Upper lobe of left lung (tissue), 4 donors: ENCODE data around the gene TTLL10.

Experiments
- EP300 ChIP-seq, 4 donors: sonication (generic); formaldehyde crosslinking; IDR thresholded peaks; one replicate each; pipeline ENCODE4 v1.5.1; 2017; ENCODE audit warnings: antibody characterized with exemption in 4 of 4, control low read depth in 2 of 4
- POLR2A ChIP-seq, 4 donors: fragments of 450-650 bp; IDR thresholded peaks; one replicate each; pipeline ENCODE4 v1.5.1; 2016 to 2017; ENCODE audit warnings: antibody characterized with exemption in 4 of 4, mild to moderate bottlenecking in 2 of 4
- TF ChIP-seq, protein P1 (sequence below), 6 experiments: fragments of 450-650 bp in 4 of 6; fragments of 200-600 bp in 2 of 6; sonication (generic) in 2 of 6; IDR thresholded peaks; one replicate each; pipeline ENCODE4 v1.5.1; 2016 to 2019; ENCODE audit warnings: antibody characterized with exemption in 6 of 6

DNA sequence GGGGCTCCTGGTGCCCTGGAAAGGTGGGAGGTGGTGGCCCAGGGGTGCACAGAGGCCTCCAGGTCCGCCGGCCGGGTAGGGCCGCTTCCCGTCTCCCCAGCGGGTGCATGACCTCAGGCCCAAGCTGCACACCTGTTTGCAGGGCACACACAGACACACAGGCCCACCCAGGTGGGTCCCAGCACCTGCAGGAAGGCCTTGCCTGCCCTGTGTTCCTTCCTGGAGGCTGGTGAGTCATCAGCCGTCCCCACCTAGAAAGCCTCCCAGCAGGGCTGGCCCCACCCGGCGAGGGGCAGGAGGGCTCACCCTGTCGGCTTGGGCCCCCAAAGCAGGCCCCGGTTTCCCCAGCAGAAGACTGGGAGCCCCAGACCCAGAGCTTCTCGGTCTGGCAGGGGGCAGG lies 23.6 kb upstream of the TTLL10 start:
- TF ChIP-seq, protein P1, sequence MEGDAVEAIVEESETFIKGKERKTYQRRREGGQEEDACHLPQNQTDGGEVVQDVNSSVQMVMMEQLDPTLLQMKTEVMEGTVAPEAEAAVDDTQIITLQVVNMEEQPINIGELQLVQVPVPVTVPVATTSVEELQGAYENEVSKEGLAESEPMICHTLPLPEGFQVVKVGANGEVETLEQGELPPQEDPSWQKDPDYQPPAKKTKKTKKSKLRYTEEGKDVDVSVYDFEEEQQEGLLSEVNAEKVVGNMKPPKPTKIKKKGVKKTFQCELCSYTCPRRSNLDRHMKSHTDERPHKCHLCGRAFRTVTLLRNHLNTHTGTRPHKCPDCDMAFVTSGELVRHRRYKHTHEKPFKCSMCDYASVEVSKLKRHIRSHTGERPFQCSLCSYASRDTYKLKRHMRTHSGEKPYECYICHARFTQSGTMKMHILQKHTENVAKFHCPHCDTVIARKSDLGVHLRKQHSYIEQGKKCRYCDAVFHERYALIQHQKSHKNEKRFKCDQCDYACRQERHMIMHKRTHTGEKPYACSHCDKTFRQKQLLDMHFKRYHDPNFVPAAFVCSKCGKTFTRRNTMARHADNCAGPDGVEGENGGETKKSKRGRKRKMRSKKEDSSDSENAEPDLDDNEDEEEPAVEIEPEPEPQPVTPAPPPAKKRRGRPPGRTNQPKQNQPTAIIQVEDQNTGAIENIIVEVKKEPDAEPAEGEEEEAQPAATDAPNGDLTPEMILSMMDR (IDR thresholded peaks at IDR 0.05): no peak
- TF ChIP-seq EP300 (IDR thresholded peaks at IDR 0.05) (no peak), POLR2A (IDR thresholded peaks at IDR 0.05) (no peak)
